SK-N-SH (cell line): Measurements from ENCODE around the gene CFAP206. TPM values are rescaled to one million over a fixed set of nuclear protein-coding genes. Genes with fewer than 3 reads are reported as not detected.

Source experiments
- CTCF ChIA-PET: fragments of 300-600, 350-600 bp; formaldehyde crosslinking; extraction: SDS; loops from one replicate; lab custom pipeline; 2021; lab: Yijun Ruan, JAX
- POLR2A ChIA-PET: fragments of 350-600 bp; sonication (Branson Sonifier 250); formaldehyde crosslinking; extraction: SDS; loops from one replicate; lab custom pipeline; 2020; ENCODE audit warnings: antibody characterized with exemption, inconsistent platforms; lab: Yijun Ruan, JAX
- DNase-seq: peaks from one replicate; pipeline ENCODE4 v3.0.0; 2012
- H2AFZ ChIP-seq: fragments of 200-600 bp; sonication (generic); 2 replicates; pipeline ENCODE4 v1.8.1; 2016; ENCODE audit warnings: antibody characterized with exemption, mild to moderate bottlenecking, low read depth
- H3F3A ChIP-seq: fragments of 200-600 bp; sonication (generic); replicated peaks from 2 replicates; pipeline ENCODE3; 2016; ENCODE audit warnings: antibody characterized with exemption, mild to moderate bottlenecking; ENCODE audit not compliant: insufficient read depth
- H3K27ac ChIP-seq, 2 experiments: fragments of 200-500 bp in 1 of 2; fragments of 200-600 bp in 1 of 2; sonication (Bioruptor generic) in 1 of 2; sonication (generic), shearing (Covaris generic) in 1 of 2; 2 replicates each; pipeline versions ENCODE4 v1.5.1 to v1.6.1; 2014 to 2016; ENCODE audit warnings: low read depth in 2 of 2, inconsistent platforms in 1 of 2, low read length in 1 of 2, mild to moderate bottlenecking in 1 of 2, mixed read lengths in 1 of 2
- H3K27me3 ChIP-seq: fragments of 200-600 bp; sonication (generic), shearing (Covaris generic); 2 replicates; pipeline ENCODE4 v1.6.1; 2016; ENCODE audit warnings: mixed run types; ENCODE audit not compliant: insufficient read depth
- H3K36me3 ChIP-seq, 2 experiments: fragments of 200-500 bp in 1 of 2; fragments of 200-600 bp in 1 of 2; sonication (Bioruptor generic) in 1 of 2; sonication (generic) in 1 of 2; replicated peaks in 1 of 2; 2 replicates each; pipeline versions ENCODE3 to v1.5.1; 2014 to 2016; ENCODE audit warnings: low read length in 1 of 2, mild to moderate bottlenecking in 1 of 2; ENCODE audit not compliant: insufficient read depth in 2 of 2, control insufficient read depth in 1 of 2
- H3K4me1 ChIP-seq, 2 experiments: fragments of 200-500 bp in 1 of 2; fragments of 200-600 bp in 1 of 2; sonication (Bioruptor generic) in 1 of 2; sonication (generic), shearing (Covaris generic) in 1 of 2; 2 replicates each; pipeline versions ENCODE4 v1.5.1 to v1.6.1; 2014 to 2016; ENCODE audit warnings: low read depth in 1 of 2, low read length in 1 of 2, mixed run types in 1 of 2; ENCODE audit not compliant: insufficient read depth in 2 of 2, control insufficient read depth in 1 of 2
- H3K4me2 ChIP-seq: fragments of 200-600 bp; sonication (generic), shearing (Covaris generic); 2 replicates; pipeline ENCODE4 v1.6.1; 2017; ENCODE audit warnings: mixed run types
- H3K4me3 ChIP-seq, 2 experiments: fragments of 200-500 bp in 1 of 2; fragments of 200-600 bp in 1 of 2; sonication (Bioruptor generic) in 1 of 2; sonication (generic), shearing (Covaris generic) in 1 of 2; 2 replicates each; pipeline versions ENCODE4 v1.5.1 to v1.8.1; 2014 to 2016; ENCODE audit warnings: low read depth in 2 of 2, inconsistent platforms in 1 of 2, low read length in 1 of 2, mild to moderate bottlenecking in 1 of 2, mixed read lengths in 1 of 2, moderate library complexity in 1 of 2
- H3K79me2 ChIP-seq: fragments of 200-600 bp; sonication (generic); 2 replicates; pipeline ENCODE4 v1.8.1; 2017; ENCODE audit warnings: mild to moderate bottlenecking; ENCODE audit not compliant: insufficient read depth
- H3K9ac ChIP-seq: fragments of 200-600 bp; sonication (generic); 2 replicates; pipeline ENCODE4 v1.6.1; 2017; ENCODE audit warnings: mixed run types
- H3K9me2 ChIP-seq: fragments of 200-600 bp; sonication (generic); 2 replicates; pipeline ENCODE4 v1.6.1; 2017; ENCODE audit warnings: mixed run types
- H3K9me3 ChIP-seq: fragments of 200-600 bp; sonication (generic); 2 replicates; pipeline ENCODE4 v1.6.1; 2017; ENCODE audit warnings: mixed run types, mild to moderate bottlenecking, moderate library complexity
- H4K20me1 ChIP-seq: fragments of 200-600 bp; sonication (generic); 2 replicates; pipeline ENCODE4 v1.6.1; 2017; ENCODE audit warnings: mild to moderate bottlenecking, mixed run types; ENCODE audit not compliant: insufficient read depth
- CHD2 ChIP-seq: fragments of 150-350 bp; IDR thresholded peaks from 2 replicates; pipeline ENCODE4 v1.6.1; 2018; ENCODE audit warnings: low read length; ENCODE audit not compliant: partially characterized antibody
- ELF1 ChIP-seq: IDR thresholded peaks from 2 replicates; pipeline ENCODE4 v1.4.0; 2012
- EZH2phosphoT487 ChIP-seq: fragments of 200-600 bp; sonication (generic); IDR thresholded peaks from 2 replicates; pipeline ENCODE4 v1.6.1; 2017; ENCODE audit warnings: low read depth, mixed run types, mild to moderate bottlenecking, antibody characterized with exemption, moderate library complexity, borderline replicate concordance
- FOXJ3 ChIP-seq: sonication (generic); formaldehyde crosslinking; IDR thresholded peaks from 2 replicates; pipeline ENCODE4 v1.5.1; 2020; ENCODE audit warnings: mild to moderate bottlenecking, missing genetic modification reagents
- FOXM1 ChIP-seq: IDR thresholded peaks from 2 replicates; pipeline ENCODE4 v1.4.0; 2012; ENCODE audit warnings: low read depth, mild to moderate bottlenecking
- GATA2 ChIP-seq: sonication (generic); formaldehyde crosslinking; IDR thresholded peaks from 2 replicates; pipeline ENCODE4 v1.5.0; 2020; ENCODE audit warnings: mild to moderate bottlenecking, missing genetic modification reagents
- MAX ChIP-seq: IDR thresholded peaks from 2 replicates; pipeline ENCODE4 v1.4.0; 2012; ENCODE audit warnings: low read depth
- NFIC ChIP-seq: IDR thresholded peaks from 2 replicates; pipeline ENCODE4 v1.4.0; 2012; ENCODE audit warnings: borderline replicate concordance
- PBX3 ChIP-seq: IDR thresholded peaks from 2 replicates; pipeline ENCODE4; 2012
- POLR2AphosphoS5 ChIP-seq: IDR thresholded peaks from 2 replicates; pipeline ENCODE4 v1.6.1; 2012; ENCODE audit warnings: low read depth, low read length
- RCOR1 ChIP-seq: fragments of 150-350 bp; IDR thresholded peaks from 2 replicates; pipeline ENCODE4 v1.6.1; 2017; ENCODE audit warnings: antibody characterized with exemption, low read length
- RFX5 ChIP-seq: IDR thresholded peaks from 2 replicates; pipeline ENCODE4 v1.6.1; 2012; ENCODE audit warnings: mild to moderate bottlenecking, improper control_type of control experiment, low read length
- RXRA ChIP-seq: IDR thresholded peaks from 2 replicates; pipeline ENCODE4 v1.4.0; 2012; ENCODE audit warnings: low read depth, mild to moderate bottlenecking, borderline replicate concordance
- SMC3 ChIP-seq: IDR thresholded peaks from 2 replicates; pipeline ENCODE4 v1.6.1; 2012; ENCODE audit warnings: low read depth, low read length, improper control_type of control experiment
- TAF1 ChIP-seq: IDR thresholded peaks from 2 replicates; pipeline ENCODE4 v1.6.1; 2012; ENCODE audit warnings: low read depth, mild to moderate bottlenecking, low read length, moderate library complexity, borderline replicate concordance
- TCF12 ChIP-seq: IDR thresholded peaks from 2 replicates; pipeline ENCODE4 v1.4.0; 2012
- TEAD4 ChIP-seq: IDR thresholded peaks from 2 replicates; pipeline ENCODE4 v1.4.0; 2012; ENCODE audit warnings: mild to moderate bottlenecking, borderline replicate concordance; ENCODE audit not compliant: insufficient read depth
- USF2 ChIP-seq: fragments of 150-350 bp; IDR thresholded peaks from 2 replicates; pipeline ENCODE4 v1.6.1; 2017; ENCODE audit warnings: antibody characterized with exemption, low read length, low read depth, borderline replicate concordance
- WGBS: methylation state at CpG from one replicate; pipeline ENCODE4 v1.1.6; 2017; ENCODE audit warnings: low lambda C conversion rate; 5-methylcytosine and 5-hydroxymethylcytosine counted together
- polyA plus RNA-seq, 3 experiments: library from polyadenylated mRNA; depleted of rRNA; stranded (reverse); fragments of >200 nt; gene quantifications; 2 replicates each; pipeline ENCODE4 v1.2.3, GENCODE V29; 2012
- TF ChIP-seq, protein P1 (sequence below): IDR thresholded peaks from 2 replicates; pipeline ENCODE4 v1.6.1; 2012; ENCODE audit warnings: mild to moderate bottlenecking, low read depth, low read length, moderate library complexity
- TF ChIP-seq, protein P2 (sequence below): IDR thresholded peaks from 2 replicates; pipeline ENCODE4 v1.4.0; 2012; ENCODE audit warnings: low read depth, borderline replicate concordance
- TF ChIP-seq, protein P3 (sequence below): fragments of 150-350 bp; IDR thresholded peaks from 2 replicates; pipeline ENCODE4 v1.6.1; 2016; ENCODE audit warnings: mild to moderate bottlenecking, low read depth, low read length

Gene CFAP206
- polyA plus RNA-seq, 1 of the 3 experiments (the other 2 are of a cell fraction), result 0.46 TPM

DNA sequence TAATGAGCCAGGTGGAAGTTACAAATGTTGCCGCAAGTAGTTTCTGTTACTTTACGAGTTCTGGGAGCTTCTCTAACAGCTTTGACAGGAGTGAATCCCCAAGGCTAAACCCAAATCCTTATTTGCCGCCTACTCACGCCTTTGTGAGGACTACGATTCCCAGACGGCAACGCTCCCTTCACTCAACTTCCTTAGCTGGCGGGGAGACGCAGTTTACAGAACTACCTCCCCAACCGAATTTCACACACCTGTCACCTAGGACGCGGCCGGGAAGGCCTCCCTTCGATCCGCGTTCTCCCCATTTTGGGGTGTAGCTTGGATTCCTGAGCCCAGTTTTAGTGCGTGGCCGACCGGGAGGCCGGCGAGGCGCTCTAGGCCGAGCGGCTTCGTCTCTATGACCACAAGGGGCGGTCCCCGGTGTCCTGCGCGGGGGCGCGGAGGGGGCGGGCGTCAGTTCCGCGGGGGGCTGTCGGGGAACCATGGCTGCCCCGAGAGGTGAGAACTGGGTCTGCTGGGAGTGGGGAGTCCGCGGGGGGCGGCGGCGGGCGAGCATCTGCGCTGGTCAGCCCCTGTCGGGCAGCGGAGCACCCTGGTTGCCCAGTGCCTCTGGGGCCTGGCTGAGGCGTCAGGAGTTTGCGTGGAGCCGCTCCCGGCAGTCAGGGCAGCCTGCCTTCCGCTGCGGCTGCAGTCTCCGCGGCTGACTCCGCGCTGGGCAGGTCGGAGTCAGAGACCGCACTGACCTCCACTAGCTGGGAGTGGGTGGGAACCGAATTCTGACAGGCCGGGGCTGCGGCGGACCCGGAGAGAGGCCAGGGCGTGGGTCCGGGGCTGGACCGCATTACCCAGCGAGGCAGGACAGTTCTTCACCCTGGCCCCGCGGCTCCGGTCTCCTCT, 65.0 kb downstream of the CFAP206 start, which contains the start of gene SLC35A1:
Gene SLC35A1 (plus strand): TSS at position 450 of the 894 bp plus-strand sequence. CDS start 30 bp downstream, at position 480.
- Histone ChIP-seq H3K9me3 (no peaks in the 10 kb centered on the region), H3K4me2 (peak within 1 kb of the TSS; percentile 91), H3K27ac (peak within 1 kb of the TSS; percentile 65 to 97), H2AFZ (peak within 1 kb of the TSS; percentile 82), H3F3A (peaks cover 4% of the 10 kb centered on the region), H3K79me2 (peaks cover 13% of the 10 kb centered on the region), H3K36me3 (peaks cover 2% of the 10 kb centered on the region in 2 experiments), H3K9ac (peak within 1 kb of the TSS; percentile 79), H3K9me2 (no peaks in the 10 kb centered on the region), H3K4me1 (peaks cover 0 to 9% of the 10 kb centered on the region in 2 experiments; a peak in 2 of 4 replicates), H3K27me3 (no peaks in the 10 kb centered on the region), H4K20me1 (no peaks in the 10 kb centered on the region), H3K4me3 (peak within 1 kb of the TSS; percentile 78 to 86)
- under 1% methylated on average over 35 of the region's 70 CpGs for WGBS
- POLR2A ChIA-PET, result interaction anchor here (1.2 kb wide), 1 partner anchor 64 kb away, joined by 4 read pairs; no protein-coding TSS in a partner anchor
- peak; percentile 95 for DNase-seq
- CTCF ChIA-PET, result interaction anchor here (0.7 to 2.4 kb wide), 2 partner anchors 37 to 80 kb away, joined by 3 to 10 read pairs; no protein-coding TSS in a partner anchor
- no peak for TF ChIP-seq GATA2
- peak; percentile 81 for TF ChIP-seq FOXJ3
- 0 out of 2 replicates have a peak, but pooled peaks have one; percentile 2 for TF ChIP-seq SMC3
- TF ChIP-seq, protein P1, sequence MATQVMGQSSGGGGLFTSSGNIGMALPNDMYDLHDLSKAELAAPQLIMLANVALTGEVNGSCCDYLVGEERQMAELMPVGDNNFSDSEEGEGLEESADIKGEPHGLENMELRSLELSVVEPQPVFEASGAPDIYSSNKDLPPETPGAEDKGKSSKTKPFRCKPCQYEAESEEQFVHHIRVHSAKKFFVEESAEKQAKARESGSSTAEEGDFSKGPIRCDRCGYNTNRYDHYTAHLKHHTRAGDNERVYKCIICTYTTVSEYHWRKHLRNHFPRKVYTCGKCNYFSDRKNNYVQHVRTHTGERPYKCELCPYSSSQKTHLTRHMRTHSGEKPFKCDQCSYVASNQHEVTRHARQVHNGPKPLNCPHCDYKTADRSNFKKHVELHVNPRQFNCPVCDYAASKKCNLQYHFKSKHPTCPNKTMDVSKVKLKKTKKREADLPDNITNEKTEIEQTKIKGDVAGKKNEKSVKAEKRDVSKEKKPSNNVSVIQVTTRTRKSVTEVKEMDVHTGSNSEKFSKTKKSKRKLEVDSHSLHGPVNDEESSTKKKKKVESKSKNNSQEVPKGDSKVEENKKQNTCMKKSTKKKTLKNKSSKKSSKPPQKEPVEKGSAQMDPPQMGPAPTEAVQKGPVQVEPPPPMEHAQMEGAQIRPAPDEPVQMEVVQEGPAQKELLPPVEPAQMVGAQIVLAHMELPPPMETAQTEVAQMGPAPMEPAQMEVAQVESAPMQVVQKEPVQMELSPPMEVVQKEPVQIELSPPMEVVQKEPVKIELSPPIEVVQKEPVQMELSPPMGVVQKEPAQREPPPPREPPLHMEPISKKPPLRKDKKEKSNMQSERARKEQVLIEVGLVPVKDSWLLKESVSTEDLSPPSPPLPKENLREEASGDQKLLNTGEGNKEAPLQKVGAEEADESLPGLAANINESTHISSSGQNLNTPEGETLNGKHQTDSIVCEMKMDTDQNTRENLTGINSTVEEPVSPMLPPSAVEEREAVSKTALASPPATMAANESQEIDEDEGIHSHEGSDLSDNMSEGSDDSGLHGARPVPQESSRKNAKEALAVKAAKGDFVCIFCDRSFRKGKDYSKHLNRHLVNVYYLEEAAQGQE, result no peak
- TF ChIP-seq, protein P2, sequence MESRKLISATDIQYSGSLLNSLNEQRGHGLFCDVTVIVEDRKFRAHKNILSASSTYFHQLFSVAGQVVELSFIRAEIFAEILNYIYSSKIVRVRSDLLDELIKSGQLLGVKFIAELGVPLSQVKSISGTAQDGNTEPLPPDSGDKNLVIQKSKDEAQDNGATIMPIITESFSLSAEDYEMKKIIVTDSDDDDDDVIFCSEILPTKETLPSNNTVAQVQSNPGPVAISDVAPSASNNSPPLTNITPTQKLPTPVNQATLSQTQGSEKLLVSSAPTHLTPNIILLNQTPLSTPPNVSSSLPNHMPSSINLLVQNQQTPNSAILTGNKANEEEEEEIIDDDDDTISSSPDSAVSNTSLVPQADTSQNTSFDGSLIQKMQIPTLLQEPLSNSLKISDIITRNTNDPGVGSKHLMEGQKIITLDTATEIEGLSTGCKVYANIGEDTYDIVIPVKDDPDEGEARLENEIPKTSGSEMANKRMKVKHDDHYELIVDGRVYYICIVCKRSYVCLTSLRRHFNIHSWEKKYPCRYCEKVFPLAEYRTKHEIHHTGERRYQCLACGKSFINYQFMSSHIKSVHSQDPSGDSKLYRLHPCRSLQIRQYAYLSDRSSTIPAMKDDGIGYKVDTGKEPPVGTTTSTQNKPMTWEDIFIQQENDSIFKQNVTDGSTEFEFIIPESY, result no peak
- TF ChIP-seq RCOR1, result no peak
- no peak for TF ChIP-seq TCF12
- TF ChIP-seq ELF1, result peak; percentile 89
- TF ChIP-seq RXRA, result no peak
- no peak for TF ChIP-seq NFIC
- TF ChIP-seq, protein P3, sequence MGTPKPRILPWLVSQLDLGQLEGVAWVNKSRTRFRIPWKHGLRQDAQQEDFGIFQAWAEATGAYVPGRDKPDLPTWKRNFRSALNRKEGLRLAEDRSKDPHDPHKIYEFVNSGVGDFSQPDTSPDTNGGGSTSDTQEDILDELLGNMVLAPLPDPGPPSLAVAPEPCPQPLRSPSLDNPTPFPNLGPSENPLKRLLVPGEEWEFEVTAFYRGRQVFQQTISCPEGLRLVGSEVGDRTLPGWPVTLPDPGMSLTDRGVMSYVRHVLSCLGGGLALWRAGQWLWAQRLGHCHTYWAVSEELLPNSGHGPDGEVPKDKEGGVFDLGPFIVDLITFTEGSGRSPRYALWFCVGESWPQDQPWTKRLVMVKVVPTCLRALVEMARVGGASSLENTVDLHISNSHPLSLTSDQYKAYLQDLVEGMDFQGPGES, result no peak
- TF ChIP-seq MAX, result peak; percentile 52
- no peak for TF ChIP-seq RFX5
- peak; percentile 71 for TF ChIP-seq TAF1
- TF ChIP-seq TEAD4, result no peak
- no peak for TF ChIP-seq FOXM1
- TF ChIP-seq USF2, result no peak
- peak; percentile 31; the same call in 1 of the 2 replicates for TF ChIP-seq PBX3
- TF ChIP-seq EZH2phosphoT487, result no peak
- TF ChIP-seq CHD2, result peak; percentile 15
- peak; percentile 45; the same call in 1 of the 2 replicates for TF ChIP-seq POLR2AphosphoS5
